ENCODE measurements around the gene PIGP. TPM values are rescaled to one million over a fixed set of nuclear protein-coding genes. Genes with fewer than 3 reads are reported as not detected.
A peak's percentile ranks its signal among the peaks of the same experiment; 100 is the strongest.

The PIGP gene
- total and polyA plus RNA-seq, 2 of the 13 experiments (the other 11 are each of a cell fraction or from before 2014, with no cell fraction given) = 14.8 to 33.4 TPM

DNA sequence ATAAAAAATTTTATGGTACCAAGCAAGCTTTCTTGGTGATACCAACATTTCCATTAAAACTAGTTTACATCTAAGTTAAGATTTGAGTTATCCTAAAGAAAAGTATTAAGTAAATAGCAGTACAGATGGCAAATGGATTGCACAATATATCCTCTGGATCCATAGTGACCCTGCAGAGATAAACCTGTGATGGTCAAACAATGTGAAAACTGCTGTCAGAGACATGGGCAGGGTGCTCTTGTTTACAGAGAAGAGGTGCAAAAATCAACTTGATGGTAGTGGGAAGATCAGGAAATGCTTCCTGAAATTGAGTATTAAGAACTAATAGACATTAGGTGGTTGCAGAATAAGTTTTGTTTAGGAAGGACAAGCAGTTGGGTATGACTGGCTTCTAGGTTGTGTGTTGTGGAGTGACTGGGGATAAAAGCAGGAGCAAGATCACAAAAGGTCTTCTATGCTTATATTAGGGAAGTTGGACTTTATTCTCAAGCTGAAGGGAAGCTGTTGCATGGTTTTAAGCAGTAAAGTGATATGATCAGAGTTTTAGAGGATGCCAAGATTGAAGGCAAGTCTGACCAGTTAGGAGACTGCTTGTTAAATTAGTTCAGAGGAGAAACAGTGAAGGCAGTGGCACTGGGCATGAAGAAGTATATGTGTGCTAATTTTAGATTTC, 10.1 kb upstream of the PIGP start (continued):
- TF ChIP-seq, protein P1, sequence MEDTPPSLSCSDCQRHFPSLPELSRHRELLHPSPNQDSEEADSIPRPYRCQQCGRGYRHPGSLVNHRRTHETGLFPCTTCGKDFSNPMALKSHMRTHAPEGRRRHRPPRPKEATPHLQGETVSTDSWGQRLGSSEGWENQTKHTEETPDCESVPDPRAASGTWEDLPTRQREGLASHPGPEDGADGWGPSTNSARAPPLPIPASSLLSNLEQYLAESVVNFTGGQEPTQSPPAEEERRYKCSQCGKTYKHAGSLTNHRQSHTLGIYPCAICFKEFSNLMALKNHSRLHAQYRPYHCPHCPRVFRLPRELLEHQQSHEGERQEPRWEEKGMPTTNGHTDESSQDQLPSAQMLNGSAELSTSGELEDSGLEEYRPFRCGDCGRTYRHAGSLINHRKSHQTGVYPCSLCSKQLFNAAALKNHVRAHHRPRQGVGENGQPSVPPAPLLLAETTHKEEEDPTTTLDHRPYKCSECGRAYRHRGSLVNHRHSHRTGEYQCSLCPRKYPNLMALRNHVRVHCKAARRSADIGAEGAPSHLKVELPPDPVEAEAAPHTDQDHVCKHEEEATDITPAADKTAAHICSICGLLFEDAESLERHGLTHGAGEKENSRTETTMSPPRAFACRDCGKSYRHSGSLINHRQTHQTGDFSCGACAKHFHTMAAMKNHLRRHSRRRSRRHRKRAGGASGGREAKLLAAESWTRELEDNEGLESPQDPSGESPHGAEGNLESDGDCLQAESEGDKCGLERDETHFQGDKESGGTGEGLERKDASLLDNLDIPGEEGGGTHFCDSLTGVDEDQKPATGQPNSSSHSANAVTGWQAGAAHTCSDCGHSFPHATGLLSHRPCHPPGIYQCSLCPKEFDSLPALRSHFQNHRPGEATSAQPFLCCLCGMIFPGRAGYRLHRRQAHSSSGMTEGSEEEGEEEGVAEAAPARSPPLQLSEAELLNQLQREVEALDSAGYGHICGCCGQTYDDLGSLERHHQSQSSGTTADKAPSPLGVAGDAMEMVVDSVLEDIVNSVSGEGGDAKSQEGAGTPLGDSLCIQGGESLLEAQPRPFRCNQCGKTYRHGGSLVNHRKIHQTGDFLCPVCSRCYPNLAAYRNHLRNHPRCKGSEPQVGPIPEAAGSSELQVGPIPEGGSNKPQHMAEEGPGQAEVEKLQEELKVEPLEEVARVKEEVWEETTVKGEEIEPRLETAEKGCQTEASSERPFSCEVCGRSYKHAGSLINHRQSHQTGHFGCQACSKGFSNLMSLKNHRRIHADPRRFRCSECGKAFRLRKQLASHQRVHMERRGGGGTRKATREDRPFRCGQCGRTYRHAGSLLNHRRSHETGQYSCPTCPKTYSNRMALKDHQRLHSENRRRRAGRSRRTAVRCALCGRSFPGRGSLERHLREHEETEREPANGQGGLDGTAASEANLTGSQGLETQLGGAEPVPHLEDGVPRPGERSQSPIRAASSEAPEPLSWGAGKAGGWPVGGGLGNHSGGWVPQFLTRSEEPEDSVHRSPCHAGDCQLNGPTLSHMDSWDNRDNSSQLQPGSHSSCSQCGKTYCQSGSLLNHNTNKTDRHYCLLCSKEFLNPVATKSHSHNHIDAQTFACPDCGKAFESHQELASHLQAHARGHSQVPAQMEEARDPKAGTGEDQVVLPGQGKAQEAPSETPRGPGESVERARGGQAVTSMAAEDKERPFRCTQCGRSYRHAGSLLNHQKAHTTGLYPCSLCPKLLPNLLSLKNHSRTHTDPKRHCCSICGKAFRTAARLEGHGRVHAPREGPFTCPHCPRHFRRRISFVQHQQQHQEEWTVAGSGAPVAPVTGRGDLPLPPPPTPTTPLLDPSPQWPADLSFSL (CRISPR knock-in tag; IDR thresholded peaks at IDR 0.05) = no peak
- TF ChIP-seq ZC3H13 (CRISPR knock-in tag; IDR thresholded peaks at IDR 0.05) = no peak
- TF ChIP-seq KDM5B (CRISPR knock-in tag; IDR thresholded peaks at IDR 0.05; ENCODE audit: borderline replicate concordance) = no peak
- TF ChIP-seq YEATS4 (CRISPR knock-in tag; IDR thresholded peaks at IDR 0.05; ENCODE audit: borderline replicate concordance) = no peak
- no peak for TF ChIP-seq ZNF550 (CRISPR knock-in tag; IDR thresholded peaks at IDR 0.05; ENCODE audit: borderline replicate concordance)
- TF ChIP-seq ATRX (CRISPR knock-in tag; IDR thresholded peaks at IDR 0.05; ENCODE audit: borderline replicate concordance) = no peak
- TF ChIP-seq, protein P2, sequence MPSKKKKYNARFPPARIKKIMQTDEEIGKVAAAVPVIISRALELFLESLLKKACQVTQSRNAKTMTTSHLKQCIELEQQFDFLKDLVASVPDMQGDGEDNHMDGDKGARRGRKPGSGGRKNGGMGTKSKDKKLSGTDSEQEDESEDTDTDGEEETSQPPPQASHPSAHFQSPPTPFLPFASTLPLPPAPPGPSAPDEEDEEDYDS (CRISPR knock-in tag; IDR thresholded peaks at IDR 0.05) = 0 out of 2 replicates have a peak, but pooled peaks have one; percentile 41
- no peak for TF ChIP-seq ZNF775 (CRISPR knock-in tag; IDR thresholded peaks at IDR 0.05; ENCODE audit: borderline replicate concordance)
- no peak for TF ChIP-seq GABPA (IDR thresholded peaks at IDR 0.05; ENCODE audit: low read depth, low read length)
- TF ChIP-seq GABPA (CRISPR knock-in tag; IDR thresholded peaks at IDR 0.05; ENCODE audit: low read depth) = peak; percentile 41; the same call in 1 of the 2 replicates
- peak; percentile 57; the same call in 2 of the 3 replicates for TF ChIP-seq MXI1 (IDR thresholded peaks at IDR 0.05; ENCODE audit: borderline replicate concordance, low read depth, low read length)
- TF ChIP-seq BORCS8-MEF2B (CRISPR knock-in tag; IDR thresholded peaks at IDR 0.05) = no peak
- TF ChIP-seq, protein P3, sequence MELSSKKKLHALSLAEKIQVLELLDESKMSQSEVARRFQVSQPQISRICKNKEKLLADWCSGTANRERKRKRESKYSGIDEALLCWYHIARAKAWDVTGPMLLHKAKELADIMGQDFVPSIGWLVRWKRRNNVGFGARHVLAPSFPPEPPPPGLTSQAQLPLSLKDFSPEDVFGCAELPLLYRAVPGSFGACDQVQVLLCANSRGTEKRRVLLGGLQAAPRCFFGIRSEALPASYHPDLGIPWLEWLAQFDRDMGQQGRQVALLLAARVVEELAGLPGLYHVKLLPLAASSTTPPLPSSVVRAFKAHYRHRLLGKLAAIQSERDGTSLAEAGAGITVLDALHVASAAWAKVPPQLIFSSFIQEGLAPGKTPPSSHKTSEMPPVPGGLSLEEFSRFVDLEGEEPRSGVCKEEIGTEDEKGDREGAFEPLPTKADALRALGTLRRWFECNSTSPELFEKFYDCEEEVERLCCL (CRISPR knock-in tag; IDR thresholded peaks at IDR 0.05; ENCODE audit: borderline replicate concordance) = no peak
- peak; percentile 41; the same call in 1 of the 2 replicates for TF ChIP-seq ATF1 (CRISPR knock-in tag; IDR thresholded peaks at IDR 0.05)
- TF ChIP-seq XRCC5 (optimal IDR thresholded peaks at IDR 0.05; ENCODE audit: low read length) = peak; percentile 16
- TF ChIP-seq ZNF143 (CRISPR knock-in tag; IDR thresholded peaks at IDR 0.05) = no peak
- TF ChIP-seq KMT2B (CRISPR knock-in tag; IDR thresholded peaks at IDR 0.05) = peak; percentile 57; the same call in 1 of the 2 replicates
- TF ChIP-seq, protein P4, sequence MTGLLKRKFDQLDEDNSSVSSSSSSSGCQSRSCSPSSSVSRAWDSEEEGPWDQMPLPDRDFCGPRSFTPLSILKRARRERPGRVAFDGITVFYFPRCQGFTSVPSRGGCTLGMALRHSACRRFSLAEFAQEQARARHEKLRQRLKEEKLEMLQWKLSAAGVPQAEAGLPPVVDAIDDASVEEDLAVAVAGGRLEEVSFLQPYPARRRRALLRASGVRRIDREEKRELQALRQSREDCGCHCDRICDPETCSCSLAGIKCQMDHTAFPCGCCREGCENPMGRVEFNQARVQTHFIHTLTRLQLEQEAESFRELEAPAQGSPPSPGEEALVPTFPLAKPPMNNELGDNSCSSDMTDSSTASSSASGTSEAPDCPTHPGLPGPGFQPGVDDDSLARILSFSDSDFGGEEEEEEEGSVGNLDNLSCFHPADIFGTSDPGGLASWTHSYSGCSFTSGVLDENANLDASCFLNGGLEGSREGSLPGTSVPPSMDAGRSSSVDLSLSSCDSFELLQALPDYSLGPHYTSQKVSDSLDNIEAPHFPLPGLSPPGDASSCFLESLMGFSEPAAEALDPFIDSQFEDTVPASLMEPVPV (CRISPR knock-in tag; IDR thresholded peaks at IDR 0.05) = no peak
